Adipocyte (in vitro differentiated cells): Measurements from ENCODE around the gene ECHS1.
A peak's percentile ranks its signal among the peaks of the same experiment; 100 is the strongest.

Source experiments
- DNase-seq: peaks from one replicate; pipeline ENCODE4 v3.0.0-alpha.2; 2015; ENCODE audit warnings: low read depth
- H3K27me3 ChIP-seq: replicated peaks from 2 replicates; pipeline ENCODE4 v1.7.0; 2013; ENCODE audit warnings: mild to moderate bottlenecking, low read length, moderate library complexity; ENCODE audit not compliant: control insufficient read depth, insufficient read depth
- H3K36me3 ChIP-seq: 2 replicates; pipeline ENCODE4 v1.7.0; 2013; ENCODE audit warnings: low read length, mild to moderate bottlenecking, moderate library complexity; ENCODE audit not compliant: control insufficient read depth, insufficient read depth, severe bottlenecking
- H3K4me1 ChIP-seq: 2 replicates; pipeline ENCODE4 v1.7.0; 2013; ENCODE audit warnings: mild to moderate bottlenecking, low read length, moderate library complexity; ENCODE audit not compliant: control insufficient read depth, insufficient read depth
- H3K4me3 ChIP-seq: 2 replicates; pipeline ENCODE4 v1.7.0; 2013; ENCODE audit warnings: mild to moderate bottlenecking, low read length, moderate library complexity
- H3K9ac ChIP-seq: 2 replicates; pipeline ENCODE4 v1.7.0; 2013; ENCODE audit warnings: mild to moderate bottlenecking, low read length, moderate library complexity
- H3K9me3 ChIP-seq: 2 replicates; pipeline ENCODE4 v1.7.0; 2013; ENCODE audit warnings: mild to moderate bottlenecking, low read length, moderate library complexity; ENCODE audit not compliant: control insufficient read depth

The ECHS1 gene

DNA sequence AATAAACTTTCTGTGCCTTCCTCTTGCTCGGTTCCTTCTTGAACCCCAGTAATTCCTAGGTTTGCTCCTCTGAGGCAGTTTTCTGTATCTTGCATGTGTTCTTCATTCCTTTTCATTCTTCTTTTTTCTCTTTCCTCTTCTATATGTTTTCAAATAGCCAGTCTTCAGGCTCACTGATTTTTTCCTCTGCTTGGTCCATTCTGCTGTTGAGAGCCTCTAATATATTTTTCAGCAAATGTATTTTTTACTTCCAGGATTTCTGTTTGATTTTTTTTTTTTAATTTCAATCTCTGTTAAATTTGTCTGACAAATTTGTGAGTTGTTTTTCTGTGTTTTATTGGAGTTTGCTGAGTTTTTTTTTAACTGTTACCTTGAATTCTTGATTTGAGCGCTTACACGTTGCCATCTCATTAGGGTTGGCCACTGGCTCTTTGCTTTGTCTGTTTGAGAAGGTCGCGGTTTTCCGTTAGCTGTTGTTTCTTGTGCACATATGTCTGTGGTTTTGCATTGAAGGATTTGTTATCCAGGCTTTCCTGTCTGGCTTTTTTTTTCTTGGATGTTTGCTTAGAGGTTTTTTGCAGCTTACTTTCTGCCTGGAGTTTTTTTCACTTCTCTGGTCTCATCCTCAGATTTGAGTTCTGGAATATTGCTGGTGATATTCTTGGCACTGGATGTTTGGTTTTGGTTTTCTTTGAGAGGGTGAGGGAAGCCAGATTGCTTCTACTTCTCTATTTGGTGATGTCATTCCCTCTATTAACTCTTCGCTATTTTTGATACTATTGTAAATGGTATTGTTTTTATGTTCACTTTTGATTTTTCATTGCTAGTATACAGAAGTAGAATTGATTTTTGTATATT lies 38.6 kb upstream of the ECHS1 start:
- Histone ChIP-seq H3K4me3 (no peak overlapping the region), H3K36me3 (peaks cover 73% of the 10 kb centered on the region), H3K9ac (no peak overlapping the region), H3K9me3 (peaks cover 22% of the 10 kb centered on the region), H3K4me1 (peaks cover 10% of the 10 kb centered on the region), H3K27me3 (no peaks in the 10 kb centered on the region)
- DNase-seq, result no peak

DNA sequence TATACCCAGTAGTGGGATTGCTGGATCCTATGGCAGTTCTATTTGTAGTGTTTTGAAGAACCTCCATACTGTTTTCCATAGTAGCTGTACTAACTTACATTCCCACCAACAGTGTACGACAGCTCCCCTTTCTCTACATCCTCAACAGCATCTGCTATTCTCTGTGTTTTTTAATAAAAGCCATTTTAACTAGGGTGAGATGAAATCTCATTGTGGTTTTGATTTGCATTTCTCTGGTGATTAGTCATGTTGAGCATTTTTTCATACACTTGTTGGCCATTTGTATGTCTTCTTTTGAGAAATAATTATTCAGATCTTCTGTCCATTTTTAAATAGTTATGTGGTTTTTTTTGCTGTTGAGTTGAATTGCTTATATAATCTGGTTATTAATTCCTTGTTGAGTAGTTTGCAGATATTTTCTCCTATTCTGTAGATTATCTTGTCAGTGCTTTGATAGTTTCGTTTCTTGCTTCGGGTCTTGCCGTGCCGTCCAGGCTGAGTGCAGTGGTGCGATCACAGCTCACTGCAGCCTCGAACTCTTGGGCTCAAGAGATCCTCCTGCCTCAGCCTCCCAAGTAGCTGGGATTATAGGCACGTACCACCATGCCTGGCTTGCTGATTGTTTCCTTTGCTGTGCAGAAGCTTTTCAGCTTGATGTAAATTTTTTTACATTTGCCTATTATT lies 32.8 kb upstream of the ECHS1 start:
- H3K9ac ChIP-seq, result no peak overlapping the region
- H3K9me3 ChIP-seq, result peaks cover 3% of the 10 kb centered on the region
- H3K36me3 ChIP-seq, result peaks cover 74% of the 10 kb centered on the region
- peaks cover 24% of the 10 kb centered on the region for H3K4me1 ChIP-seq
- H3K27me3 ChIP-seq, result no peaks in the 10 kb centered on the region
- DNase-seq, result peak; percentile 28
- no peak overlapping the region for H3K4me3 ChIP-seq

DNA sequence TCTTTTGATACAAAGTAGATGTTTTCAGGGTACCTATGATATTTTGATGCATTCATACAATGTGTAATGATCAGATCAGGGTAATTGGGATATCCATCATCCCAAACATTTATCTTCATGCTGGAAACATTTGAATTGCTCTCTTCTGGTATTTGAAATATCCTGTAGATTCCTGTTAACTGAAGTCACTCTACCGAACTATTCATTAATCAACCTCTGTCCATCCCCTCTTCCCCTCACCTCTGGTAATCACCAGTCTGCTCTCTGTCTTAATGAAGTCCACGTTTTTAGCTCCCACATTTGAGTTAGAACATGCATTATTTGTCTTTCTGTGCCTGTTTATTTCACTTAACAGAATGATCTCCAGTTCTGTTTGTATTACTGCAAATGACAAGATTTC lies 32.1 kb upstream of the ECHS1 start:
- Histone ChIP-seq H3K36me3 (peaks cover 68% of the 10 kb centered on the region), H3K9ac (no peak overlapping the region), H3K27me3 (no peaks in the 10 kb centered on the region), H3K4me3 (no peak overlapping the region), H3K4me1 (peaks cover 24% of the 10 kb centered on the region), H3K9me3 (no peaks in the 10 kb centered on the region)
- no peak for DNase-seq

DNA sequence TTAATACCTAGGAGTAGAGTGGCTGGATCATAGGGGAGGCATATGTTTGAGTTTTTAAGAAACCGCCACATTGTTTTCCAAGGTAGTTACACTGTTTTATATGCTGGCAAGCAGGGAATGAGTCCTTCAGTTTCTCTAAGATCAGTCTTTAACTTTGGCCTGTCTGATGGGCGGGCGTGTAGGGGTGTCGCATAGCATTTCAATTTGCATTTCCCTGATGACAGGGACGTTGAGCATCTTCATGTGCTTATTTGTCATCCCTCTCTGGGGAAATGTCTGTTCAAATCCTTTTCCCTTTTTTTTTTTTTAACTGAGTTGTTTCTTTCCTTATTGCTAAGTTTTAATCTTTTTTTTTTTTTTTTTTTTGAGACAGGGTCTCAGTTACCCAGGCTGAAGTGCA lies 30.6 kb upstream of the ECHS1 start:
- no peak overlapping the region for H3K4me3 ChIP-seq
- H3K36me3 ChIP-seq, result peaks cover 69% of the 10 kb centered on the region
- peaks cover 24% of the 10 kb centered on the region for H3K4me1 ChIP-seq
- H3K9ac ChIP-seq, result no peak overlapping the region
- DNase-seq, result no peak
- H3K9me3 ChIP-seq, result no peaks in the 10 kb centered on the region
- no peaks in the 10 kb centered on the region for H3K27me3 ChIP-seq

DNA sequence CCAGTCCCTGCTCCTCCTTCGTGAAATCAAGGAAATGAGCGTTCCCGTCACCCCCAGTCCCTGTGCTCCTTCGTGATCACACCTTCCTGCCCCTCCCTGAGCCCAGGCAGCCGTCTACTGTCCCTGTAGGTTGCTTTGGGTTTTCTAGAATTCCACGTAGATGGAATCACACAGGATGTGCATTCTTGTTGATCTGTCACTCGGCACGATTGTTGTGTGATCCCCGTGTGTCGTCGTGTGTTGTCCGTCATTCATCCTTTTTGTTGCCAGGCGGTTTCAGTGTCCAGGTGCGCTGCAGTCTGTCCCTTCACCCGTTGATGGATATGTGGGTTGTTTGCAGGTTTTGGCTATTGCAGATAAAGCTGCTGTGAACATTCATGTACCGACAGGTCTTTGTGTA lies 30.2 kb upstream of the ECHS1 start:
- no peaks in the 10 kb centered on the region for H3K27me3 ChIP-seq
- DNase-seq, result no peak
- peaks cover 21% of the 10 kb centered on the region for H3K4me1 ChIP-seq
- no peak overlapping the region for H3K9ac ChIP-seq
- no peaks in the 10 kb centered on the region for H3K9me3 ChIP-seq
- H3K36me3 ChIP-seq, result peaks cover 71% of the 10 kb centered on the region
- H3K4me3 ChIP-seq, result no peak overlapping the region

DNA sequence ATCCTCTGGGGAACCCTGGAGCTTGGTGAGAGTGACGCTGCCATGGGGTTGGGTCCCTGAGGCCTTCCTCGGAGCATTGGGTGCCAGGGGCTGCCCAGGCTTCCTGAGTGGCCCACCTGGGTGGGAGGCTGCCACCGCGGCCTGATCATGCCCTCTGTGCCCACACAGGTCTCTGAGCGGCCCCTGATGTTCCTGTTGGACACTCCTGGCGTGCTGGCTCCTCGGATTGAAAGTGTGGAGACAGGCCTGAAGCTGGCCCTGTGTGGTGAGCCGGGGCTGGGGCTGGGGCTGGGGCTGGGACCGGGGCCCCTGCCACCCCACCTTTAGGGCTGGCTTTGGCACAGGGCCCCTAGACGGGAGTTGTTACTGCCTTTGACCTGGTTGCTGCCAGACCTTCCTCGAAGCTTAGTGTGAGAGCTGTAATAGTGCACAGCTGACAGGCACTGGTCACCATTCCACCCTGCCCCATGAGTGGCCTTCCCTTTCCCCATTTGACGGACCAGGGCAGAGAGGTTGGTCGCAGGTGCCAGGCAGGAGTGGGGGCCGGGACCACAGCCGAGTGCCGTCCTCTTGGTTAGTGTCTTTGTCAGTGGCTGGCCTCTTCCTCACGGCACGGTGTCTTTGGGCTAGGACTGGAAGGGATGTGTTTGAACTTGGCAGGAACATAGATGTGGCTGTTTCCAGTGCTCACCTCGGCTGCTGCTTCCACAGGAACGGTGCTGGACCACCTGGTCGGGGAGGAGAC lies 29.0 kb upstream of the ECHS1 start:
- peaks cover 62% of the 10 kb centered on the region for H3K36me3 ChIP-seq
- no peak for DNase-seq

DNA sequence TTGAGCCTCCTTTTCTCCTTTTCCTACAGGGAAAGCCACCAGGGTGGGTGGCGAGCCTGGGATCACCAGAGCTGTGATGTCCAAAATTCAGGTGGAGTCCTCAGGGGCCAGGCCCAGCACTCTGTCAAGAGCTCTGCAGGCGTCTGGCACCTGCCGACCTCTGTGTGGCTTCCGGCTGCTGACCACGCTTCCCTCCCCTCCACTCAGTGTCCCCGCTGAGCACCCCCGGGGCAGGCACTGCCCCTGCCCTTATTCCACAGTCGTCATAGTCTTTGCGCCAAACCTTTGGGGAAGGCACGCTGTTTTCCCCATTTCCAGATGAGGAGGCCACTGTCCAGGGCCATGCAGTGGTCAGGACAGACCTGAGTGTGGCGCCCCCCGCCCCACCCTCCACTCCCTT lies 28.3 kb upstream of the ECHS1 start:
- Histone ChIP-seq H3K27me3 (no peaks in the 10 kb centered on the region), H3K9ac (no peak overlapping the region), H3K9me3 (no peaks in the 10 kb centered on the region), H3K4me1 (peaks cover 14% of the 10 kb centered on the region), H3K36me3 (peaks cover 64% of the 10 kb centered on the region), H3K4me3 (no peak overlapping the region)
- no peak for DNase-seq

More for the DNA sequence above, 29.0 kb upstream of the ECHS1 start:
- no peak overlapping the region for H3K9ac ChIP-seq
- peaks cover 14% of the 10 kb centered on the region for H3K4me1 ChIP-seq
- H3K27me3 ChIP-seq, result no peaks in the 10 kb centered on the region
- no peak overlapping the region for H3K4me3 ChIP-seq
- H3K9me3 ChIP-seq, result no peaks in the 10 kb centered on the region

DNA sequence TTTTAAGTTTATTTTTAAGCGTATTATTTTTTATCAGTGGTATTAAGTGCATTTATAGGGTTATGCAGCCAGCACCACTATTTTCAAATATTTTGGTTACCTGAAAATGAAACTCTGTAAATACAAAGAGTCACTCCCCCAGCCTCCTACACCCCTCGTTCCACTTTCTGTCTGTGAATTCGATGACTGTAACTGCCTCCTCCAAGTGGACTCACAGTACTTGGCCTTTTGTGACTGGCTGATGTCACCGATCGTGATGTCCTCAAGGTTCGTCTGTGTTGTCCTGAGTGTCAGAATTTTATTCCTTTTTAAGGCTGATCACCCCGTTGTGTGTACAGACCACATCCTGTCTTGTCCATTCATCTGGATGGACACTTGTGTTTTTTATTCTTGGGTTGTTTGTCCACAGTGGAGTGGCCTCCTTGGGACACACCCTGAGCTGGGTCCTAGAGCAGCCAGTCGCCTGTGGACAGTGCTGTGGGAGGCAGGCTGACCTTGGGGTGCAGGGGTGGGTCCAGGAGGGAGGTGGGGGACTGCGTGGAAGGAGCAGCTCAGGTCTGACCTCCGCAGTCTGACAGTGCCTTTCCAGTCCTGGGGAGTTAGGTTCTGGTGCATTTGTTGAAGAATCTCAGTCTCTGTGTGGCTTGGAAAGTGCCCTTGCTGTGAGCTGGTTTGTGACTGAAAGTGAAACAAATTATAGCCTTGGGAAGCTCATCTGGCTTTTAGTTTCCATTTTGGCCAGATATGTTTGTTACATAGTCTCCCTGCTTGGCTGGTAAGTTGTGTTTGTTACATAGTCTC lies 27.7 kb upstream of the ECHS1 start:
- H3K9me3 ChIP-seq, result no peaks in the 10 kb centered on the region
- H3K4me1 ChIP-seq, result peaks cover 10% of the 10 kb centered on the region
- no peaks in the 10 kb centered on the region for H3K27me3 ChIP-seq
- no peak overlapping the region for H3K4me3 ChIP-seq
- peaks cover 70% of the 10 kb centered on the region for H3K36me3 ChIP-seq
- DNase-seq, result no peak
- H3K9ac ChIP-seq, result no peak overlapping the region

DNA sequence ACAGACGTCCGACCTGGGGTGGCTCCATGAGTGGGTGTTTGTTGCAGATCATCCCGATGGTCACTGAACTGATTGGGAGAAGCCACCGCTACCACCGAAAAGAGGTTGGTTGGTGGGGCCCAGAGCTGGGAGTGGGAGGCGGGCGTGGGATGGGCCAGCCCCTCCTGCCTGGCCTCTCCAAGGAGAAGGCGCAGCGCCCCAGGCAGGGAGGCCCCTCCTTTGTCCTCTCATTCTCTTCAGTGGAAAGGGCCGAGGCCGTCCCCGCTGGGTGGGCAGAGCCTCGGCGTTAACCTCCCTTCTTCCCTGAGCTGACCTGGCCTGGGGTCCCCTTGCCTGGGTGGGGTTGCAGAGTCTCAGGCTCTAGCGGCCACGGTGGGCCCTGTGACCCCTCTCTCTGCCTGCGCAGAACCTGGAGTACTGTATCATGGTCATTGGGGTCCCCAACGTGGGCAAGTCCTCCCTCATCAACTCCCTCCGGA lies 26.0 kb upstream of the ECHS1 start:
- no peaks in the 10 kb centered on the region for H3K27me3 ChIP-seq
- peaks cover 59% of the 10 kb centered on the region for H3K36me3 ChIP-seq
- H3K9me3 ChIP-seq, result no peaks in the 10 kb centered on the region
- no peak for DNase-seq
- H3K4me1 ChIP-seq, result peaks cover 14% of the 10 kb centered on the region
- no peak overlapping the region for H3K9ac ChIP-seq
- no peak overlapping the region for H3K4me3 ChIP-seq

DNA sequence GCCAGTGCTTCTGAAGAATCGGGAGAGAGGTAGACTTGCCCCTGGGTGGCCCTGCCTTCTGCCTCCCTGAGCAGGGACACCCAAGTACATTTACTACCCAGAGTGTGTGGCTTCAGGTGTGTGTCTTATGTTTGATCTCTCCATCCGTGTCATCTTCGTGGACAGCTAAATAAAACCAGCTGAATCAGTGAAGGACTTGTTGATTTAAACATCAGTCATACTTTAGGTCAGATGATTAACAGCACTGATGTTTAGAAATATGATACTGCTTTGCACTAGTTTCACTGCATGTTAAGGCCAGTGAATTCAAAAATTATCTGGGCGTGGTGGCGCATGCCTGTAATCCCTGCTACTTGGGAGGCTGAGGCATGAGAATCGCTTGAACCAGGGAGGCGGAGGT lies 24.8 kb upstream of the ECHS1 start:
- no peaks in the 10 kb centered on the region for H3K27me3 ChIP-seq
- no peak for DNase-seq
- no peak overlapping the region for H3K9ac ChIP-seq
- H3K4me3 ChIP-seq, result no peak overlapping the region
- no peaks in the 10 kb centered on the region for H3K9me3 ChIP-seq
- H3K36me3 ChIP-seq, result peaks cover 51% of the 10 kb centered on the region
- H3K4me1 ChIP-seq, result peaks cover 13% of the 10 kb centered on the region
